ENCODE measurements around the gene MYO9A.

DNA sequence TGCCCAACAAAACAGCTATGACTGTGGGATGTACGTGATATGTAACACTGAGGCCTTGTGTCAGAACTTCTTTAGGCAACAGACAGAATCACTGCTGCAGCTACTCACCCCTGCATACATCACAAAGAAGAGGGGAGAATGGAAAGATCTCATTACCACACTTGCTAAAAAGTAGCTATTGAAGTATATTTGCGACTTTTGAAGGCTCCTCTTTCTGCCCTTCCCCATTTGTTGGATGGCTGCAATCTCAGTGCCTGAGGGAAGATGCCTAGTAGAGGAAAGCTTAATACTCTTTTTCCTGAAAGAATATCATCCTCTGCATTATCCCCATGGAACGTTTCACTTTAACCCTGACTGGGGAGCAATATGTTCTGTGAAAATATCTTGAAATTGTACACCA, 22.1 kb upstream of the MYO9A start:
- TF ChIP-seq CTCF (IDR thresholded peaks at IDR 0.05): no peak
- no peak for TF ChIP-seq EZH2 (IDR thresholded peaks at IDR 0.05)
- TF ChIP-seq EZH2phosphoT487 (IDR thresholded peaks at IDR 0.05): no peak

Data from neural progenitor cell (in vitro differentiated cells).